WTC11 (cell line): Measurements from ENCODE around the gene OXLD1. TPM values are rescaled to one million over a fixed set of nuclear protein-coding genes. Genes with fewer than 3 reads are reported as not detected.

ENCODE experiments used
- ATAC-seq: fragments of 200-7000 bp; cut with Tn5 transposase; 2 replicates; pipeline ENCODE4 v1.10.0; 2021; ENCODE audit warnings: mild to moderate bottlenecking, moderate library complexity
- Bru-seq: library from RNA; stranded (reverse); fragments of 400-500 nt; gene quantifications from one replicate; lab custom pipeline; 2021; lab: Mats Ljungman, UMichigan
- CTCF ChIA-PET: fragments of 300-600 bp; sonication (Branson Sonifier 250); formaldehyde crosslinking; loops from one replicate; lab custom pipeline; 2021; ENCODE audit warnings: antibody characterized with exemption; lab: Charles Lee
- POLR2A ChIA-PET: fragments of 350-600 bp; sonication (Branson Sonifier 250); formaldehyde crosslinking; loops from one replicate; lab custom pipeline; 2021; ENCODE audit warnings: antibody characterized with exemption; lab: Charles Lee
- DNase-seq: peaks from one replicate; pipeline ENCODE4 v3.0.0; 2021; ENCODE audit warnings: low spot score
- H3K27ac Mint-ChIP-seq: 2 replicates; pipeline ENCODE4 v1.8.0; 2021; ENCODE audit warnings: mixed read lengths
- H3K27me3 Mint-ChIP-seq: 2 replicates; pipeline ENCODE4 v1.8.0; 2021; ENCODE audit warnings: low read depth, mild to moderate bottlenecking, moderate library complexity, mixed read lengths
- H3K36me3 Mint-ChIP-seq: 2 replicates; pipeline ENCODE4 v1.8.0; 2021; ENCODE audit warnings: mixed read lengths
- H3K4me1 Mint-ChIP-seq: 2 replicates; pipeline ENCODE4 v1.8.0; 2022; ENCODE audit warnings: mixed read lengths
- H3K4me3 Mint-ChIP-seq: 2 replicates; pipeline ENCODE4 v1.8.0; 2021; ENCODE audit warnings: mild to moderate bottlenecking, moderate library complexity, mixed read lengths
- H3K9me3 Mint-ChIP-seq: 2 replicates; pipeline ENCODE4 v1.8.0; 2021; ENCODE audit warnings: mixed read lengths
- ESRRA ChIP-seq: sonication (generic); formaldehyde crosslinking; IDR thresholded peaks from 2 replicates; pipeline ENCODE4 v1.8.1; 2022; ENCODE audit warnings: mild to moderate bottlenecking, missing genetic modification reagents, borderline replicate concordance
- GABPB1 ChIP-seq: sonication (generic); formaldehyde crosslinking; IDR thresholded peaks from 2 replicates; pipeline ENCODE4 v1.8.1; 2023; ENCODE audit warnings: mild to moderate bottlenecking, missing genetic modification reagents
- HMGA2 ChIP-seq: fragments of 250-450 bp; sonication (Bioruptor Pico); IDR thresholded peaks from 2 replicates; pipeline ENCODE4 v1.4.0; 2021; ENCODE audit warnings: mild to moderate bottlenecking, moderate library complexity
- MYBL2 ChIP-seq: sonication (generic); formaldehyde crosslinking; IDR thresholded peaks from 2 replicates; pipeline ENCODE4 v1.8.1; 2023; ENCODE audit warnings: mild to moderate bottlenecking, moderate library complexity, missing genetic modification reagents
- NFE2L1 ChIP-seq: sonication (generic); formaldehyde crosslinking; IDR thresholded peaks from 2 replicates; pipeline ENCODE4 v1.8.1; 2023; ENCODE audit warnings: missing genetic modification reagents
- NFYB ChIP-seq: sonication (generic); formaldehyde crosslinking; conservative IDR thresholded peaks from 2 replicates; pipeline ENCODE4 v1.8.0; 2022; ENCODE audit warnings: low read depth, missing genetic modification reagents
- NR1H2 ChIP-seq: sonication (generic); formaldehyde crosslinking; IDR thresholded peaks from 2 replicates; pipeline ENCODE4 v1.9.0; 2021; ENCODE audit warnings: mild to moderate bottlenecking, moderate library complexity, missing genetic modification reagents
- SMAD3 ChIP-seq: sonication (generic); formaldehyde crosslinking; IDR thresholded peaks from 2 replicates; pipeline ENCODE4 v1.8.0; 2022; ENCODE audit warnings: missing genetic modification reagents, mild to moderate bottlenecking, borderline replicate concordance
- SP1 ChIP-seq: sonication (generic); formaldehyde crosslinking; conservative IDR thresholded peaks from 2 replicates; pipeline ENCODE4 v1.8.1; 2022; ENCODE audit warnings: missing genetic modification reagents
- TEAD4 ChIP-seq: sonication (generic); formaldehyde crosslinking; IDR thresholded peaks from 2 replicates; pipeline ENCODE4 v1.8.0; 2022; ENCODE audit warnings: mild to moderate bottlenecking, missing genetic modification reagents
- ZNF232 ChIP-seq: sonication (generic); formaldehyde crosslinking; IDR thresholded peaks from 2 replicates; pipeline ENCODE4 v1.8.0; 2022; ENCODE audit warnings: mild to moderate bottlenecking, missing genetic modification reagents
- ZNF671 ChIP-seq: fragments of 250-450 bp; sonication (Bioruptor Pico); IDR thresholded peaks from 2 replicates; pipeline ENCODE4 v1.8.0; 2021; ENCODE audit warnings: mild to moderate bottlenecking
- long read RNA-seq, 3 experiments: library from RNA in 1 of 3; library from capped mRNA in 1 of 3; library from polyadenylated mRNA in 1 of 3; unstranded in 2 of 3; stranded (forward) in 1 of 3; transcript quantifications; one replicate each; pipeline ENCODE4 v2.0.0, GENCODE V29; 2021
- total RNA-seq: library from RNA; stranded (reverse); gene quantifications from 3 replicates; pipeline ENCODE4 v1.2.3, GENCODE V29; 2021
- TF ChIP-seq, protein P1 (sequence below): sonication (generic); formaldehyde crosslinking; IDR thresholded peaks from 2 replicates; pipeline ENCODE4 v1.8.0; 2023; ENCODE audit warnings: mild to moderate bottlenecking, missing genetic modification reagents
- TF ChIP-seq, protein P2 (sequence below): sonication (generic); formaldehyde crosslinking; IDR thresholded peaks from 2 replicates; pipeline ENCODE4 v1.8.0; 2023; ENCODE audit warnings: missing genetic modification reagents, mild to moderate bottlenecking, borderline replicate concordance
- TF ChIP-seq, protein P3 (sequence below): sonication (generic); formaldehyde crosslinking; IDR thresholded peaks from 2 replicates; pipeline ENCODE4 v1.8.0; 2022; ENCODE audit warnings: mild to moderate bottlenecking, missing genetic modification reagents
- TF ChIP-seq, protein P4 (sequence below): sonication (generic); formaldehyde crosslinking; IDR thresholded peaks from 2 replicates; pipeline ENCODE4 v1.8.1; 2022; ENCODE audit warnings: low read depth, mild to moderate bottlenecking, moderate library complexity, missing genetic modification reagents, borderline replicate concordance
- TF ChIP-seq, protein P5 (sequence below): sonication (generic); formaldehyde crosslinking; IDR thresholded peaks from 2 replicates; pipeline ENCODE4 v1.8.1; 2023; ENCODE audit warnings: mild to moderate bottlenecking, missing genetic modification reagents, moderate library complexity
- TF ChIP-seq, protein P6 (sequence below): sonication (generic); formaldehyde crosslinking; IDR thresholded peaks from 2 replicates; pipeline ENCODE4 v1.8.0; 2022; ENCODE audit warnings: mild to moderate bottlenecking, missing genetic modification reagents
- TF ChIP-seq, protein P7 (sequence below): fragments of 250-450 bp; sonication (Bioruptor Pico); IDR thresholded peaks from 2 replicates; pipeline ENCODE4 v1.9.0; 2021; ENCODE audit warnings: mild to moderate bottlenecking

The OXLD1 gene
- total RNA-seq (47.0 to 49.6 TPM (median 48.1 TPM) in 3 replicates), Bru-seq, nascent RNA (percentile 91 among the genes with signal in this experiment)
- long read RNA-seq, experiment 1, transcript OXLD1-207 (2 exons, 821 nt), result minor isoform, 18 of 76 reads
- long read RNA-seq, experiment 1, transcript OXLD1-201 (2 exons, 620 nt), result minor isoform, 6 of 76 reads
- long read RNA-seq, experiment 1, transcript OXLD1-204 (2 exons, 923 nt), result minor isoform, 5 of 76 reads
- long read RNA-seq, experiment 1, transcript OXLD1-206 (1 exons, 1,600 nt), result major isoform, 39 of 76 reads
- long read RNA-seq, experiment 1, partial matches to known transcripts, result 0 of 76 reads
- long read RNA-seq, experiment 1, other reads (novel, unspliced or antisense), result 4 of 76 reads
- long read RNA-seq, experiment 2, transcript OXLD1-206 (1 exons, 1,600 nt), result major isoform, 21 of 35 reads
- long read RNA-seq, experiment 2, transcript OXLD1-207 (2 exons, 821 nt), result minor isoform, 10 of 35 reads
- long read RNA-seq, experiment 2, partial matches to known transcripts, result 0 of 35 reads
- long read RNA-seq, experiment 2, other reads (novel, unspliced or antisense), result 0 of 35 reads
- long read RNA-seq, experiment 3, transcript OXLD1-206 (1 exons, 1,600 nt), result major isoform, 13 of 22 reads
- long read RNA-seq, experiment 3, partial matches to known transcripts, result 0 of 22 reads
- long read RNA-seq, experiment 3, other reads (novel, unspliced or antisense), result 0 of 22 reads

DNA sequence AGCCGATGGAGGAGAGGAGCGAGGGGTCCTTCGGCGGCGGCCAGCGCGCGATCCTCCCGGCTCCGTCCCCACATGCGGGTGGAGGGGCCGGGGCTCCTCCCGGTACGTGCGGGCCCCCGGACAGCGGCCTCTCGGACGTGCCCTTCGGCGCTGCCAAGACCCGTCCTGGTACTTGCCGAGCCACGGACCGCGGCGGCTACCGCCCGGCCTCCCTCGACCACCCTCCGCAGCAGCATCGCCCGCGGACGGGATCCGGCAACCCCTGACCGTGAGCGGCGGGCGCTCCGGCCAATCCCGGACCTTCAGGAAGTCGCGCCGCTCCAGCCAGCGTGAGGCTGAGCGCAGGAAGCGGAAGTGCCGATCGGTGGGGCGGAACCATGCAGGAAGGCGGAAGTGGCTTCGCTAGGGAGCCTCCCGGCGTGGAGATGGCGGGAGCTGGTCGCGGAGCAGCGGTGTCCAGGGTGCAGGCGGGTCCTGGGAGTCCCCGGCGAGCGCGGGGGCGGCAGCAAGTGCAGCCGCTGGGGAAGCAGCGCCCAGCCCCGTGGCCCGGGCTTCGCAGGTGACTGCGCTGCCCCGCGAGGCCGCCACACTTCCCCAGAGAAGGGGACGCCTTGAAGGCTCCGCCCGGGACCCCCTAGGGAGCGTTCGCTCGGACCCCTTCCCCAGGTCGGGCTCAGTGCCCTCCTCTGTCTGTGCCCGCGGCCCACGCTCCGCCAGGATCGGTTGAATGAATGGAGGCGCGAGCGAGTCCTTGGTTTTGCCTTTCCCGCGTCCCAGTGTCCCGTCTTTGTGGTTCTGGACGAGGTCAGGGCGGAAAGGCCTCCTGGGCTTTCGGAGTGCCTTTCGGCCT, at the start of gene OXLD1, which contains the start of gene CCDC137:
Gene OXLD1, minus strand, starts transcription at position 264 of the 850 bp plus-strand sequence. Its CDS starts 28 bp downstream, at position 236.
Gene CCDC137, plus strand, starts transcription at position 396 of the 850 bp plus-strand sequence. Its CDS starts 30 bp downstream, at position 426.
- Mint-ChIP-seq H3K4me3 (peak within 1 kb of the TSS; percentile 96), H3K27ac (peak within 1 kb of the TSS; percentile 97), H3K27me3 (no peaks in the 10 kb centered on the region), H3K36me3 (peaks cover 36% of the 10 kb centered on the region), H3K9me3 (no peaks in the 10 kb centered on the region), H3K4me1 (peaks cover 21% of the 10 kb centered on the region)
- ChIA-PET POLR2A (interaction anchor here (1.0 kb wide), 1 partner anchor 17 kb away, joined by 6 read pairs; the partner anchor contains the start of genes ARL16 and HGS), CTCF (interaction anchor here (1.0 to 1.7 kb wide), 4 partner anchors 9 to 364 kb away, joined by 3 to 5 read pairs (median 4); partner anchors contain the start of gene MRPL12)
- DNase-seq (peak; percentile 96), ATAC-seq (peak; percentile 95)
- TF ChIP-seq ESRRA (CRISPR knock-in tag) (peak; percentile 43; the same call in 1 of the 2 replicates), SMAD3 (CRISPR knock-in tag) (0 out of 2 replicates have a peak, but pooled peaks have one; percentile 16), ZNF232 (CRISPR knock-in tag) (0 out of 2 replicates have a peak, but pooled peaks have one; percentile 80), TEAD4 (CRISPR knock-in tag) (peak; percentile 5; the same call in 1 of the 2 replicates), GABPB1 (peak; percentile 91), NFYB (CRISPR knock-in tag) (peak; percentile 97), HMGA2 (CRISPR knock-in tag) (no peak), NFE2L1 (peak; percentile 85; the same call in 1 of the 2 replicates), SP1 (CRISPR knock-in tag) (peak; percentile 87; the same call in 1 of the 2 replicates), MYBL2 (peak; percentile 88; the same call in 1 of the 2 replicates), NR1H2 (CRISPR knock-in tag) (no peak), ZNF671 (CRISPR knock-in tag) (no peak)
- TF ChIP-seq, protein P1, sequence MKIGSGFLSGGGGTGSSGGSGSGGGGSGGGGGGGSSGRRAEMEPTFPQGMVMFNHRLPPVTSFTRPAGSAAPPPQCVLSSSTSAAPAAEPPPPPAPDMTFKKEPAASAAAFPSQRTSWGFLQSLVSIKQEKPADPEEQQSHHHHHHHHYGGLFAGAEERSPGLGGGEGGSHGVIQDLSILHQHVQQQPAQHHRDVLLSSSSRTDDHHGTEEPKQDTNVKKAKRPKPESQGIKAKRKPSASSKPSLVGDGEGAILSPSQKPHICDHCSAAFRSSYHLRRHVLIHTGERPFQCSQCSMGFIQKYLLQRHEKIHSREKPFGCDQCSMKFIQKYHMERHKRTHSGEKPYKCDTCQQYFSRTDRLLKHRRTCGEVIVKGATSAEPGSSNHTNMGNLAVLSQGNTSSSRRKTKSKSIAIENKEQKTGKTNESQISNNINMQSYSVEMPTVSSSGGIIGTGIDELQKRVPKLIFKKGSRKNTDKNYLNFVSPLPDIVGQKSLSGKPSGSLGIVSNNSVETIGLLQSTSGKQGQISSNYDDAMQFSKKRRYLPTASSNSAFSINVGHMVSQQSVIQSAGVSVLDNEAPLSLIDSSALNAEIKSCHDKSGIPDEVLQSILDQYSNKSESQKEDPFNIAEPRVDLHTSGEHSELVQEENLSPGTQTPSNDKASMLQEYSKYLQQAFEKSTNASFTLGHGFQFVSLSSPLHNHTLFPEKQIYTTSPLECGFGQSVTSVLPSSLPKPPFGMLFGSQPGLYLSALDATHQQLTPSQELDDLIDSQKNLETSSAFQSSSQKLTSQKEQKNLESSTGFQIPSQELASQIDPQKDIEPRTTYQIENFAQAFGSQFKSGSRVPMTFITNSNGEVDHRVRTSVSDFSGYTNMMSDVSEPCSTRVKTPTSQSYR (CRISPR knock-in tag), result peak; percentile 66
- TF ChIP-seq, protein P2, sequence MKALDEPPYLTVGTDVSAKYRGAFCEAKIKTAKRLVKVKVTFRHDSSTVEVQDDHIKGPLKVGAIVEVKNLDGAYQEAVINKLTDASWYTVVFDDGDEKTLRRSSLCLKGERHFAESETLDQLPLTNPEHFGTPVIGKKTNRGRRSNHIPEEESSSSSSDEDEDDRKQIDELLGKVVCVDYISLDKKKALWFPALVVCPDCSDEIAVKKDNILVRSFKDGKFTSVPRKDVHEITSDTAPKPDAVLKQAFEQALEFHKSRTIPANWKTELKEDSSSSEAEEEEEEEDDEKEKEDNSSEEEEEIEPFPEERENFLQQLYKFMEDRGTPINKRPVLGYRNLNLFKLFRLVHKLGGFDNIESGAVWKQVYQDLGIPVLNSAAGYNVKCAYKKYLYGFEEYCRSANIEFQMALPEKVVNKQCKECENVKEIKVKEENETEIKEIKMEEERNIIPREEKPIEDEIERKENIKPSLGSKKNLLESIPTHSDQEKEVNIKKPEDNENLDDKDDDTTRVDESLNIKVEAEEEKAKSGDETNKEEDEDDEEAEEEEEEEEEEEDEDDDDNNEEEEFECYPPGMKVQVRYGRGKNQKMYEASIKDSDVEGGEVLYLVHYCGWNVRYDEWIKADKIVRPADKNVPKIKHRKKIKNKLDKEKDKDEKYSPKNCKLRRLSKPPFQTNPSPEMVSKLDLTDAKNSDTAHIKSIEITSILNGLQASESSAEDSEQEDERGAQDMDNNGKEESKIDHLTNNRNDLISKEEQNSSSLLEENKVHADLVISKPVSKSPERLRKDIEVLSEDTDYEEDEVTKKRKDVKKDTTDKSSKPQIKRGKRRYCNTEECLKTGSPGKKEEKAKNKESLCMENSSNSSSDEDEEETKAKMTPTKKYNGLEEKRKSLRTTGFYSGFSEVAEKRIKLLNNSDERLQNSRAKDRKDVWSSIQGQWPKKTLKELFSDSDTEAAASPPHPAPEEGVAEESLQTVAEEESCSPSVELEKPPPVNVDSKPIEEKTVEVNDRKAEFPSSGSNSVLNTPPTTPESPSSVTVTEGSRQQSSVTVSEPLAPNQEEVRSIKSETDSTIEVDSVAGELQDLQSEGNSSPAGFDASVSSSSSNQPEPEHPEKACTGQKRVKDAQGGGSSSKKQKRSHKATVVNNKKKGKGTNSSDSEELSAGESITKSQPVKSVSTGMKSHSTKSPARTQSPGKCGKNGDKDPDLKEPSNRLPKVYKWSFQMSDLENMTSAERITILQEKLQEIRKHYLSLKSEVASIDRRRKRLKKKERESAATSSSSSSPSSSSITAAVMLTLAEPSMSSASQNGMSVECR (CRISPR knock-in tag), result peak; percentile 89; the same call in 1 of the 2 replicates
- TF ChIP-seq, protein P3, sequence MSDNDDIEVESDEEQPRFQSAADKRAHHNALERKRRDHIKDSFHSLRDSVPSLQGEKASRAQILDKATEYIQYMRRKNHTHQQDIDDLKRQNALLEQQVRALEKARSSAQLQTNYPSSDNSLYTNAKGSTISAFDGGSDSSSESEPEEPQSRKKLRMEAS (CRISPR knock-in tag), result peak; percentile 94
- TF ChIP-seq, protein P4, sequence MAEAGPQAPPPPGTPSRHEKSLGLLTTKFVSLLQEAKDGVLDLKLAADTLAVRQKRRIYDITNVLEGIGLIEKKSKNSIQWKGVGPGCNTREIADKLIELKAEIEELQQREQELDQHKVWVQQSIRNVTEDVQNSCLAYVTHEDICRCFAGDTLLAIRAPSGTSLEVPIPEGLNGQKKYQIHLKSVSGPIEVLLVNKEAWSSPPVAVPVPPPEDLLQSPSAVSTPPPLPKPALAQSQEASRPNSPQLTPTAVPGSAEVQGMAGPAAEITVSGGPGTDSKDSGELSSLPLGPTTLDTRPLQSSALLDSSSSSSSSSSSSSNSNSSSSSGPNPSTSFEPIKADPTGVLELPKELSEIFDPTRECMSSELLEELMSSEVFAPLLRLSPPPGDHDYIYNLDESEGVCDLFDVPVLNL, result peak; percentile 82
- TF ChIP-seq, protein P5, sequence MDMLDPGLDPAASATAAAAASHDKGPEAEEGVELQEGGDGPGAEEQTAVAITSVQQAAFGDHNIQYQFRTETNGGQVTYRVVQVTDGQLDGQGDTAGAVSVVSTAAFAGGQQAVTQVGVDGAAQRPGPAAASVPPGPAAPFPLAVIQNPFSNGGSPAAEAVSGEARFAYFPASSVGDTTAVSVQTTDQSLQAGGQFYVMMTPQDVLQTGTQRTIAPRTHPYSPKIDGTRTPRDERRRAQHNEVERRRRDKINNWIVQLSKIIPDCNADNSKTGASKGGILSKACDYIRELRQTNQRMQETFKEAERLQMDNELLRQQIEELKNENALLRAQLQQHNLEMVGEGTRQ (CRISPR knock-in tag), result peak; percentile 54
- TF ChIP-seq, protein P6, sequence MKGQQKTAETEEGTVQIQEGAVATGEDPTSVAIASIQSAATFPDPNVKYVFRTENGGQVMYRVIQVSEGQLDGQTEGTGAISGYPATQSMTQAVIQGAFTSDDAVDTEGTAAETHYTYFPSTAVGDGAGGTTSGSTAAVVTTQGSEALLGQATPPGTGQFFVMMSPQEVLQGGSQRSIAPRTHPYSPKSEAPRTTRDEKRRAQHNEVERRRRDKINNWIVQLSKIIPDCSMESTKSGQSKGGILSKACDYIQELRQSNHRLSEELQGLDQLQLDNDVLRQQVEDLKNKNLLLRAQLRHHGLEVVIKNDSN (CRISPR knock-in tag), result peak; percentile 41; the same call in 1 of the 2 replicates
- TF ChIP-seq, protein P7, sequence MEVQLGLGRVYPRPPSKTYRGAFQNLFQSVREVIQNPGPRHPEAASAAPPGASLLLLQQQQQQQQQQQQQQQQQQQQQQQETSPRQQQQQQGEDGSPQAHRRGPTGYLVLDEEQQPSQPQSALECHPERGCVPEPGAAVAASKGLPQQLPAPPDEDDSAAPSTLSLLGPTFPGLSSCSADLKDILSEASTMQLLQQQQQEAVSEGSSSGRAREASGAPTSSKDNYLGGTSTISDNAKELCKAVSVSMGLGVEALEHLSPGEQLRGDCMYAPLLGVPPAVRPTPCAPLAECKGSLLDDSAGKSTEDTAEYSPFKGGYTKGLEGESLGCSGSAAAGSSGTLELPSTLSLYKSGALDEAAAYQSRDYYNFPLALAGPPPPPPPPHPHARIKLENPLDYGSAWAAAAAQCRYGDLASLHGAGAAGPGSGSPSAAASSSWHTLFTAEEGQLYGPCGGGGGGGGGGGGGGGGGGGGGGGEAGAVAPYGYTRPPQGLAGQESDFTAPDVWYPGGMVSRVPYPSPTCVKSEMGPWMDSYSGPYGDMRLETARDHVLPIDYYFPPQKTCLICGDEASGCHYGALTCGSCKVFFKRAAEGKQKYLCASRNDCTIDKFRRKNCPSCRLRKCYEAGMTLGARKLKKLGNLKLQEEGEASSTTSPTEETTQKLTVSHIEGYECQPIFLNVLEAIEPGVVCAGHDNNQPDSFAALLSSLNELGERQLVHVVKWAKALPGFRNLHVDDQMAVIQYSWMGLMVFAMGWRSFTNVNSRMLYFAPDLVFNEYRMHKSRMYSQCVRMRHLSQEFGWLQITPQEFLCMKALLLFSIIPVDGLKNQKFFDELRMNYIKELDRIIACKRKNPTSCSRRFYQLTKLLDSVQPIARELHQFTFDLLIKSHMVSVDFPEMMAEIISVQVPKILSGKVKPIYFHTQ (CRISPR knock-in tag), result no peak
